Prostate gland (tissue), 2 donors: ENCODE results near the gene ARHGEF4.

Experiments used
- POLR2A ChIP-seq: fragments of 450-650 bp; IDR thresholded peaks from one replicate; pipeline ENCODE4 v1.6.1; 2016; ENCODE audit warnings: antibody characterized with exemption, mild to moderate bottlenecking
- POLR2AphosphoS5 ChIP-seq: sonication (generic); formaldehyde crosslinking; IDR thresholded peaks from one replicate; pipeline ENCODE4 v1.6.1; 2017; ENCODE audit warnings: antibody characterized with exemption
- TF ChIP-seq, protein P1 (sequence below), 4 experiments: fragments of 200-600 bp in 2 of 4; fragments of 450-650 bp in 2 of 4; sonication (generic) in 2 of 4; IDR thresholded peaks; 1 replicate in 3 of 4; 2 replicates in 1 of 4; pipeline ENCODE4 v1.5.1; 2016 to 2019; ENCODE audit warnings: antibody characterized with exemption in 4 of 4, mild to moderate bottlenecking in 2 of 4, moderate library complexity in 2 of 4

DNA sequence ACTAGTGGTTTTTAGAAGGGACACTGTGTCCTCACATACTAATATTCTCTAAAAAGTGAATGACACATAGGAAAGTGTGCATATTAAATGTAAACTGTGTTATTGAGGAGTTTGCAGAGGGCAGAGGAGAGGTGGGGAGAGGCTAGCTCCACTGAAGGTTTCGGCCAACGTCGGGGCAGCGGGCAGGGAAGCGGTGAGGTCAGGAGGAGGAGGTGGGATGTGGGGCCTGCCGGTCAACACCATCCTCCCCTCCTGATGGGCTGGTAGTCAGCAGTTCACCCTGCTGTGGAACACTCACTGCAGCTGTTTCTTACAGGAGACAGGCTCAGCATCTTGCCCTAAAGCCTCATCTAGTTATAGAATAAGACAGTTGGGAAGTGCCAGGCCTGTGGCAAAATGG lies 74.2 kb downstream of the ARHGEF4 start:
- TF ChIP-seq POLR2A (no peak), POLR2AphosphoS5 (no peak)
- TF ChIP-seq, protein P1, sequence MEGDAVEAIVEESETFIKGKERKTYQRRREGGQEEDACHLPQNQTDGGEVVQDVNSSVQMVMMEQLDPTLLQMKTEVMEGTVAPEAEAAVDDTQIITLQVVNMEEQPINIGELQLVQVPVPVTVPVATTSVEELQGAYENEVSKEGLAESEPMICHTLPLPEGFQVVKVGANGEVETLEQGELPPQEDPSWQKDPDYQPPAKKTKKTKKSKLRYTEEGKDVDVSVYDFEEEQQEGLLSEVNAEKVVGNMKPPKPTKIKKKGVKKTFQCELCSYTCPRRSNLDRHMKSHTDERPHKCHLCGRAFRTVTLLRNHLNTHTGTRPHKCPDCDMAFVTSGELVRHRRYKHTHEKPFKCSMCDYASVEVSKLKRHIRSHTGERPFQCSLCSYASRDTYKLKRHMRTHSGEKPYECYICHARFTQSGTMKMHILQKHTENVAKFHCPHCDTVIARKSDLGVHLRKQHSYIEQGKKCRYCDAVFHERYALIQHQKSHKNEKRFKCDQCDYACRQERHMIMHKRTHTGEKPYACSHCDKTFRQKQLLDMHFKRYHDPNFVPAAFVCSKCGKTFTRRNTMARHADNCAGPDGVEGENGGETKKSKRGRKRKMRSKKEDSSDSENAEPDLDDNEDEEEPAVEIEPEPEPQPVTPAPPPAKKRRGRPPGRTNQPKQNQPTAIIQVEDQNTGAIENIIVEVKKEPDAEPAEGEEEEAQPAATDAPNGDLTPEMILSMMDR (IDR thresholded peaks at IDR 0.05), result no peak
